NCI-H2029 (cell line): ENCODE measurements around the gene RIMKLB.
"Not testable (repeated sequence)": the region's sequence is repeated elsewhere in the genome, so short reads cannot be mapped to it uniquely, and the experiment has no call there.

Experiments used
- DNase-seq: peaks from one replicate; lab custom pipeline; 2025; lab: John Stamatoyannopoulos, UW

The RIMKLB gene

DNA sequence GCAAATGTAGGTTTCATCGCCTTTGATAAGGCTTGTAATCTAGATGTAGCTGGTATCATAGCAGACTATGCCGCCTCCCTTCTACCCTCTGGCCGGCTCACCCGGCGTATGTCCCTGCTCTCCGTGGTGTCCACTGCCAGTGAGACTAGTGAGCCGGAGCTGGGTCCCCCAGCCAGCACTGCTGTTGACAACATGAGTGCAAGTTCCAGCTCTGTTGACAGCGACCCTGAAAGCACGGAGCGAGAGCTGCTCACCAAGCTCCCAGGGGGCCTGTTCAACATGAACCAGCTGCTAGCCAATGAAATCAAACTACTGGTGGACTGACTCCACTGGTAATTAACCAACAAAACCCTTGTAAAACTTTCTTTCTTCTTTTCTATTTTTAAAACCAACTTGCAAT, 75.7 kb downstream of the RIMKLB start:
- DNase-seq, result no peak

DNA sequence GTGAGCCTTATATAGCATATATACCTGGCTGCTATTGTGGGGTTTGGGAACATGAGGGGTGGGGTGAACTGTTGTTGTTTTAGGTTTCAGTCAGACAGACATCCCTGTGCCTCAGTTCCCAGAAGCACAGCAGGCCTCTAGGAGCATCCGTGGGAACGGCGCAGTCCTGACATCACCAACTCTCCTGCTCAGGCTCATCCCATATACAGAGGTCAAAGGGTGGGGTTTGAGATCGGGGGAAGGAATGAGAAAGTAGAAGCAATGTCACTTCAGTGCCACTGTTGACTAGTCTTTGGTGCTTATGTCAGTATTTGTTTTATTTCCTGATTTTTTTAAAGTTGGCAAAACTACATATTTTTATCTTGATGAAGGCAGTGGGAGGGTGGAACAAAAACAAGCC, 81.5 kb downstream of the RIMKLB start:
- no peak for DNase-seq

DNA sequence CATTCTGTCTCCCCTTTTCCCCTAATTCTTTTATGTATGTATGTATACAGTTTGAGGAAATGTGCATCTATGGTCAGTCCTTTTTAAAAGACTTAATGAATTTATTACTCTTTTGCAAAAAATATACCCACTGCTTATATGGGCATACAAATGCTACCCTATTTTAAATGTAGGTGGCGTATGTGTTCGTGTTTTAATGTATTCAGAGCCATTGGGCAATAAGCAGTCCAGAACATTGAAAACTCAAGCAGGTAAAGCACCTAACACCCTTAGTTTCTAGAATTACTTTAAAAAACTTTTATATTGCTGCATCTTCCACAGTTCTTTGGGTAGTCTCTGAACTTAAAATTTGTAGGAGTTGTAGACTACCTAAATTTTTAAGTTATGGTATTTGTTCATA, 82.1 kb downstream of the RIMKLB start:
- DNase-seq, result no peak

DNA sequence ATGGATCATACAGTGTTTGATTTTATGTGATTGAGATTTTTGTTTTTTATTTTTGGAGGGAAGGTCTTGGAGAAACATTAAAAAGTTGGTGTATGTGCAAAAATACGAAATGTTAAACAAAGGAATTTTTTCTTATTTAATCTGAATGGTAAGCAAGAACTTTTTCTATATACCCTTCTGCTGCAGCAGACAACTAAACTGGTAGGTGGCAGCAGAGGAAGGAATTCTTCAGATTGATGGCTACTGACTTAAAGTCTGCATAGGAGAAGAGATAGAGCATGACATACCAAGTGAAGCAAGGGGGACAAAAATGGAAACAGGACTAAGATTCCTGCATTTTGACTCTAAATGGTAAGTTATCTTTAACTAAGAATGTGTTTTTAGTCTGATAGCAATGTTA, 82.6 kb downstream of the RIMKLB start:
- DNase-seq, result no peak

DNA sequence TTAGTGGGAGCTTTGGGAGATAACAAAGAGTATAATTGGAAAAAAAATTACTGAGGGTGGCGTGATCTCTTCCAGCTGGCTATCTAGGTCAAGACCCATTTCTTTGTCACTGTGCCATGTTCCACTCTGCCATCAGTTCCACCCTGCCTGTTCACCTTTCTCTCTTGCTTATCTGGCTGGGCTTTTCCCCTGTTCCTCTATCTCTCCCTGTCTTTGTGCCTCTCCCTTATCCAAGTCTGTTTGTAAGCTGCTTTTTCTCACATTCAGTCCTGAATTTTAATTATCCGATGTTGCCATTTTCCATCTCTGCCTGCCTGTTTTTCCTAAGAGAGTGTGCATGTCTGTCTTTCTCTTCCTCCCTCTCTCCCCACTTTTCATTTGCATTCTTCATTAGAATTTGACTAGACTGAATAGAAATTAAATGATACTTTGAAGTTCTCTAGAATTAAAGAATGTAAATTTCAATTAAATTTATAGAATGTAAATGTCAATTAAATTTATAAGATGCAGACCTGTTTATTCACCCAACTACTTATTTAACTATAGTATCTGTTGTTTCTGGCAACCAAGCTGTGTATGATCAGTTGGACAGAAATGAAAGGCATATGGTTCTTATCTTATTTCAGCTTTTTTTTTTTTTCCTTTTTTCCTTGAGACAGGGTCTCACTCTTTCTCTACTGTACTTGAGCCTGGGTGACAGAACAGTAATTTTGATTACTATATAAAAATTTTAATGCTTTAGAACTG, 83.8 kb downstream of the RIMKLB start:
- DNase-seq, result no peak

DNA sequence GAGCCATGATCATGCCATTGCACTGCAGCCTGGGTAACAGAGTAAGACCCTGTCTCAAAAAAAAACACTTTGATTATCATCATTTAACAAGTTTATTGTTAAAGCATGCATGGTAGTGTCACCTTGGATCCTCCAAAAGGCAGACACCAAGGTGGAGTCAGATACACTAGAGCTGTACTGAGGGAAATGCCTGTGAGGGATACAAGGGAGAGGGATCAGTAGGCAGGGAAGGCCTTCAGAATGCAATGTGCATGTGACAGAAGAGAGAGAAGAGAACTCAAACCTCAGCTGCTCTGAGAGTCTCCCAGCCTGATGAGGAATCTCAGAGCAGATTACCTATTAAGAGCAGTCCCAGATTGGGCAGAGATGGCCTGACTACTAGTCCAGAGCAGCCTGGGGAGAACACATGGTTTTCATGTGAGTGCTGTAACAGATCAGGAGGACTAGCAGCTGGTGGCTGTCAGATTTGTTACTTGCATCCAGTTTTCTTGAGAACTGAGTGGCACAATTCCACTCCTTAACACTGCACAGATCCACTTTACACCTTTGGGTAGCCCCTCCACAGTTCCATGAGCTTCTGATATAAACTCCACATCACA, 86.6 kb downstream of the RIMKLB start:
- DNase-seq, result no peak

DNA sequence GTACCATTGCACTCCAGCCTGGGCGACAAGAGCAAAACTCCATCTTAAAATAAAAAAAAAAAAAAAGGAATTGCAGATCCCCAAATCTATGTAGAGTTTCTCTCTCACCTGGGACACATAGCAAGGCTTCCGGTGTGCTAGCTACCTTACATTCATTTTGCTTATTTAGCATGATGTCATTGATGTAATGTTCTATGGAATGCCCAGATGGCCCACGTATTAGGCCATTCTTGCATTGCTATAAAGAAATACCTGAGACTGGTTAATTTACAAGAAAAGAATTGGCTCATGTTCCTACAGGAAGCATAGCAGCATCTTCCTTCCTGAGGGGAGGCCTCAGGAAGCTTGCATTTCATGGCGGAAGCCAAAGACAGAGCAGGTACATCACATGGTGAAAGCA, 87.7 kb downstream of the RIMKLB start:
- no peak for DNase-seq

DNA sequence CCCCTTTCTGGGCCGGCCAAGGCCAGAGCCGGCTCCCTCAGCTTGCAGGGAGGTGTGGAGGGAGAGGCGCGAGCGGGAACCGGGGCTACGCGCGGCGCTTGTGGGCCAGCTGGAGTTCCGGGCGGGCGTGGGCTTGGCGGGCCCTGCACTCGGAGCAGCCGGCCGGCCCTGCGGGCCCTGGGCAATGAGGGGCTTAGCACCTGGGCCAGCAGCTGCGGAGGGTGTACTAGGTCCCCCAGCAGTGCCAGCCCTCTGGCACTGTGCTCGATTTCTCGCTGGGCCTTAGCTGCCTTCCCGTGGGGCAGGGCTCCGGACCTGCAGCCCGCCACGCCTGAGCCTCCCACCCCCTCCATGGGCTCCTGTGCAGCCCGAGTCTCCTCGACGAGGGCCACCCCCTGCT, 89.4 kb downstream of the RIMKLB start:
- DNase-seq, result not testable (repeated sequence)

DNA sequence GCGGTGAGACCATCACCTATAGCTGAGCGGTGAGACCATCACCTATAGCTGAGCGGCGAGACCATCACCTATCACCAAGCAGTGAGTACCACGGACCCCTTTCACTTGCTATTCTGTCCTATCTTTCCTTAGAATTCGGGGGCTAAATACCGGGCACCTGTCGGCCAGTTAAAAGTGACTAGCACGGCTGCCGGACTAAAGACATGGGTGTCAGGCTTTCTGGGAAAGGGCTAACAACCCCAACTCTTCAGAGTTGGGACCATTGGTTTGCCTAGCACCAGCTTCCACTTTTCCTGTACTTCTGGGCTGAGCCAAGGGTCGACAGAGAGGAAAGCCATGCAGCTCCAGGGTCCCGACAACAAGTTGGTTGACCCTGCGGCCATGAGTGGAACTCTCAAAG, 90.9 kb downstream of the RIMKLB start:
- not testable (repeated sequence) for DNase-seq

DNA sequence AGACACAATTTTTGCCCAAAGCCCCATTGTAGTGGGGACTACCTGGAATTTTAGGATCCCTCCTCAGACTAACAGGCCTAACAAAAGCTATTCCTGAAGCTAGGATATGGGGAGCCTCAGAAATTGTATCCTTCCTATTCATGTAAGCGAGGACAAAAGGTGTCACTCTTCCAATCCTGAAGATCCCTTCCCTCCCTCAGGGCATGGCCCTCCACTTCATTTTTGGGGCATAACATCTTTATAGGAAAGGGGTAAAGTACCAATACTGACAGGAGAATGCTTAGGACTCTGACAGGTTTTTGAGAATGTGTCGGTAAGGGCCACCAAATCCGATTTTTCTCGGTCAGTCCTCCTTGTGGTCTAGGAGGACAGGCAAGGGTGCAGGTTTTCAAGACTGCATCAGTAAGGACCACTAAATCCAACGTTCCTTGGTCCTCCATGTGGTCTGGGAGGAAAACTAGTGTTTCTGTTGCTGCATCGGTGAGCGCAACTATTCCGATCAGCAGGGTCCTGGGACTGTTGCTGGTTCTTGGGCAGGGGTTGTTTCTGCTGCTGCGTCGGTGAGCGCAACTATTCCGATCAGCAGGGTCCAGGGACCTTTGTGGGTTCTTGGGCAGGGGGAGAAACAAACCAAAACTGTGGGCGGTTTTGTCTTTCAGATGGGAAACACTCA, 91.7 kb downstream of the RIMKLB start:
- DNase-seq, result not testable (repeated sequence)

DNA sequence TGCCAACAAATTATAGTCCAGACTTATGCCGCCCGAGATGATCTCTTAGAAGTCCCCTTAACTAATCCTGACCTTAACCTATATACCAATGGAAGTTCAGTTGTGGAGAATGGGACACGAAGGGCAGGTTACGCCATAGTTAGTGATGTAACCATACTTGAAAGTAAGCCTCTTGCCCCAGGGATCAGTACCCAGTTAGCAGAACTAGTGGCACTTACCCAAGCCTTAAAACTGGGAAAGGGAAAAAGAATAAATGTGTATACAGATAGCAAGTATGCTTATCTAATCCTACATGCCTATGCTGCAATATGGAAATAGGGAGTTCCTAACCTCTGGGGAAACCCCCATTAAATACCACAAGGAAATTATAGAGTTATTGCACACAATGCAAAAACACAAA, 95.4 kb downstream of the RIMKLB start:
- DNase-seq, result not testable (repeated sequence)

DNA sequence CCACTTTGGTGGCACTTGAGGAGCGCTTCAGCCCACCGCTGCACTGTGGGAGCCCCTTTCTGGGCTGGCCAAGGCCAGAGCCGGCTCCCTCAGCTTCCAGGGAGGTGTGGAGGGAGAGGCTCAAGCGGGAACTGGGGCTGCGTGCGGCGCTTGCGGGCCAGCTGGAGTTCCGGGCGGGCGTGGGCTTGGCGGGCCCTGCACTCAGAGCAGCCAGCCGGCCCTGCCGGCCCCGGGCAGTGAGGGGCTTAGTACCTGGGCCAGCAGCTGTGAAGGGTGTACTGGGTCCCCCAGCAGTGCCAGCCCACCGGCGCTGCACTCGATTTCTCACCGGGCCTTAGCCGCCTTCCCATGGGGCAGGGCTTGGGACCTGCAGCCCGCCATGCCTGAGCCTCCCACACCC, 96.8 kb downstream of the RIMKLB start:
- not testable (repeated sequence) for DNase-seq

DNA sequence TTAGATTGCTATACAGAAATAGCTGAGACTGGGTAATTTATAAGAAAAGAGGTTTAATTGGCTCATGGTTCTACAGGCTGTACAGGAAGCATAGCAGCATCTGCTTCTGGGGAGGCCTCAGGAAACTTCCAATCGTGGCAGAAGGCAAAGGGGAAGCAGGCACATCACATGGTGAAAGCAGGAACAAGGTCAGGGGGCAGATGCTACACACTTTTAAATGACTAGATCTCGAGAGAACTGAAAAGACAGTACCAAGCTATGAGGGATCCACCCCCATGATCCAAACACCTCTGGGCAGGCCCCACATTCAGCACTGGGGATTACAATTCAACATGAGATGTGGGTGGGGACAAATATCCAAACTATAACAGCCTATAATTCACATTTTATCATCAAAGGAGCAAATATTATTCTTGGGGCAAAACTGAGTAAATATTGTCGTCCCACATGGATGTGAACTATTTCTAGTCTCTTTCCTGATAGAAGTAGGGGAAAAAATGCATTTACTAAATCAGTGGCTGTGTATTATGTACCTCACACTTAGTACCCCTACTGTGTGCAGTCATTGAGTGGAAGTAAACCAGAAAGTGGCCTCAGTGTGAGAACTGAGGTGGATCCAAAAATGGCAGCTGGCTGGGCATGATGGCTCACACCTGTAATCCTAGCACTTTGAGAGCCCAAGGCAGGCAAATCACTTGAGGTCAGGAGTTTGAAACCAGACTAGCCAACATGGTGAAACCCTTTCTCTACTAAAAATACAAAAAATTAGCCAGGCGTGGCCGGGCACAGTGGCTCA, 99.2 kb downstream of the RIMKLB start:
- DNase-seq, result no peak

DNA sequence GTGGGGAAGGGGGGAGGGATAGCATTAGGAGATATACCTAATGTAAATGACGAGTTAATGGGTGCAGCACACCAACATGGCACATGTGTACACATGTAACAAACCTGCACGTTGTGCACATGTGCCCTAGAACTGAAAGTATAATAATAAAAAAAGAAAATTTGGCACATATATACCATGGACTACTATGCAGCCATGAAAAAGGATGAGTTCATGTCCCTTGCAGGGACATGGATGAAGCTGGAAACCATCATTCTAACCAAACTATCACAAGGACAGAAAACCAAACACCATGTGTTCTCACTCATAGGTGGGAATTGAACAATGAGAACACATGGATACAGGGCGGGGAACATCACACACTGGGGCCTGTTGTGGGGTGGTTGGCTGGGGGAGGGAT, 103.4 kb downstream of the RIMKLB start:
- DNase-seq, result not testable (repeated sequence)

DNA sequence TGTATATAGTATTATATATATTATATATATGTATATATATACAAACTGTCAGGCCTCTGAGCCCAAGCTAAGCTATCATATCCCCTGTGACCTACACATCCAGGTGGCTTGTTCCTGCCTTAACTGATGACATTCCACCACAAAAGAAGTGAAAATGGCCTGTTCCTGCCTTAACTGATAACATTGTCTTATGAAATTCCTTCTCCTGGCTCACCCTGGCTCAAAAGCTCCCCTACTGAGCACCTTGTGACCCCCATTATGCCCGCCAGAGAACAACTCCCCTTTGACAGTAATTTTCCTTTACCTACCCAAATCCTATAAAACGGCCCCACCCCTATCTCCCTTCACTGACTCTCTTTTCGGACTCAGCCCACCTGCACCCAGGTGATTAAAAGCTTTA, 107.0 kb downstream of the RIMKLB start:
- DNase-seq, result not testable (repeated sequence)

DNA sequence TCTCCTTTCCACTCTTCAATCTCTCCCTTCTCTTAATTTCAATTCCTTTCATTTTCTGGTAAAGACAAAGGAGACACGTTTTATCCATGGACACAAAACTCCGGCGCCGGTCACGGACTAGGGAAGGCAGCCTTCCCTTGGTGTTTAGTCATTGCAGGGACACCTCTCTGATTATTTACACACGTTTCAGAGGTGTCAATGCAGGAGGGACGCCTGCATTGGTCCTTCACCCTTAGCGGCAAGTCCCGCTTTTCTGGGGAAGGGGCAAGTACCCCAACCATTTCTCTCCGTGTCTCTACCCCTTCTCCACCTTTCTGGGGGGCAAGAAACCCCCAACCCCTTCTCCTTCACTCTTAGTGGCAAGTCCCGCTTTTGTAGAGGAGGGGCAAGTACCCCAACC, 107.7 kb downstream of the RIMKLB start:
- DNase-seq, result not testable (repeated sequence)

DNA sequence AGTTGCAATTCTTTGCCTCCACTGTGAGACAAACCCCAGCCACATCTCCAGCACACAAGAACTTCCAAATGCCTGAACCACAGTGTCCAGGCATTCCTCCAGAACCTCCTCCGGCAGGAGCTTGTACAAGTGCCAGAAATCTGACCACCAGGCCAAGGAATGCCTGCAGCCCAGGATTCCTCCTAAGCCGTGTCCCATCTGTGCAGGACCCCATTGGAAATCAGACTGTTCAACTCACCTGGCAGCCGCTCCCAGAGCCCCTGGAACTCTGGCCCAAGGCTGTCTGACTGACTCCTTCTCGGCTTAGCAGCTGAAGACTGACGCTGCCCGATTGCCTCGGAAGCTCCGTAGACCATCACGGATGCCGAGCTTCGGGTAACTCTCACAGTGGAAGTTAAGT, 109.3 kb downstream of the RIMKLB start:
- DNase-seq, result not testable (repeated sequence)

DNA sequence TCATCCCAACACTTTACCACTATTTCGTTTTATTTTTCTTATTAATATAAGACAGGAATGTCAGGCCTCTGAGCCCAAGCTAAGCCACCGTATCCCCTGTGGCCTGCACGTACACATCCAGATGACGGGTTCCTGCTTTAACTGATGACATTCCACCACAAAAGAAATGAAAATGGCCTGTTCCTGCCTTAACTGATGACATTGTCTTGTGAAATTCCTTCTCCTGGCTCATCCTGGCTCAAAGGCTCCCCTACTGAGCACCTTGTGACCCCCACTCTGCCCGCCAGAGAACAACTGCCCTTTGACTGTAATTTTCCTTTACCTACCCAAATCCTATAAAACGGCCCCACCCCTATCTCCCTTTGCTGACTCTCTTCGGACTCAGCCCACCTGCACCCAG, 112.3 kb downstream of the RIMKLB start:
- not testable (repeated sequence) for DNase-seq

DNA sequence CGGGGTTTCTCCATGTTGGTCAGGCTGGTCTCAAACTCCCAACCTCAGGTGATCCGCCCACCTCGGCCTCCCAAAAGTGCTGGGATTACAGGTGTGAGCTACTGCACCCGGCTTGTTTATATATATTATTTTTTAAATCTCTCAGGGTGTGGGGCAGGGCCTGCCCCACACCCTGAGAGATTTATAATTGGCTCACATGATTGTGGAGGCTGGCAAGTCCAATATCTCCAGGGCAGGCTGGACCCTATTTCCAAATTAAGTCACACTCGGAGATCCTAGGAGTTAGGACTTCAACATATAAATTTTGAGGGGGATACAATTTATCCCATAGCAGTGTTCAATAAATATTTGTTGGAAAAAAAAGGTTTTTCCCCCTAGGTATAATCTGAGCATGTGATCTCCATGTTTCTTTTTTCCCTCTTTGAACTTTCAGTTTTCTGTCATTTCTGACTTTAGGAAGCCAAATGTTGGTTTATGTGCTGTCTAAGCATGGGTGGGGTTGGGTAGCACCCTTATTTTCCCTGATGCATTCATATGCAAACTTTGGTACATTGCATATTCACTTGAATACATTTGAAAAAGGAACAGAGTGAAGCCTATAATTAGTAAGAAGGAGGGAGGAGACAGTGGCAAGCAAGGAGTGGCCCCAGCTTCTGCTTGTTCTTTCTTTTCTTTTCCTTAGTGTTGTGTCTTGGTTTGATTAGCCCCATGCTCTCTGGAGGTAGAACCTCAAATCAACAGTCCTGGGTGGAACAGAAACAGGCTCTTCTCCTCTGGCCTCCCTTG, 116.0 kb downstream of the RIMKLB start:
- no peak for DNase-seq

DNA sequence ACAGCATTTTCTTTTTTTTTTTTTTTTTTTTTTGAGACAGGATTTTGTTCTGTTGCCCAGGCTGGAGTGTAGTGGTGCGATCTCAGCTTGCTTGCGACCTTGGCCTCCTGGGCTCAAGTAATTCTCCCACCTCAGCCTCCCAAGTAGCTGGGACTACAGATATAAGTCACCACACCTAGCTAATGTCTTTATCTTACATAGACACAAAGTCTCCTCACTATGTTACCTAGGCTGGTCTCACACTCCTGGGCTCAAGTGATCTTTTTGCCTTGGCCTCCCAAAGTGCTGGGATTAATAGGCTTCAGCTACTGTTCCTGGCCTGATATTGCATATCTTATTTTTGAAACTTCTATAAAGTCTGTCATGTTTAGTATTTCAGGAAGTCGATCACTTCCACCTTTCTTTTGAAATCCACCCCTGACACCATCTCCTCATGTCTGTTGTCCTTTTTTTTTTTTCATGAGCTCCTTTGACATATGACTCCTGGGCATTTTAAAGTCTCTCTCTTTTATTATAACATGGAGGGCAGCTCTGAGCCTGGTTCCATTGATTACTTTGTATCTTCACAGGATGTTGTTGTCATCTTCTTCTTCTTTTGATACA, 118.8 kb downstream of the RIMKLB start:
- DNase-seq, result no peak

DNA sequence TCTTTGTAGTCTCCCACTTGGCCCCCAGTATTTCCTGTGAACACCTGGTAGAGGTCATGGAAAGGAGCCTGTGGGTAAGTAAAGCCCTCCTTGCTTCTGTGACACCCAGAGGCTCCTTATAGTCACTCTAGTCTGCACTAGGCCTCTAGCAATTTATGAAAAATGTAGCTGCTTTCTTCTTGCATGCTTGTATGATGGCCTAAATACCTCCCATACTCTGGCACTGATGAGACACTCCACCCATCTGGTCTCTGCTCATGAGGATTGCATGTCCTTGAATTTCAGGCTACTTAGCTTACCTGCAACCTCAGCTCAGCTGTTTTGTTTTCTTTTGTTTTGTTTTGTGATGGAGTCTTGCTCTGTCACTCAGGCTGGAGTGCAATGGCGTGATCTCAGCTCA, 120.1 kb downstream of the RIMKLB start:
- no peak for DNase-seq
